ENCODE data around the gene CCDC24. TPM values are rescaled to one million over a fixed set of nuclear protein-coding genes. Genes with fewer than 3 reads are reported as not detected.

CCDC24 gene
- total RNA-seq, 1 experiment from 2014 or later, result 24.4 TPM

DNA sequence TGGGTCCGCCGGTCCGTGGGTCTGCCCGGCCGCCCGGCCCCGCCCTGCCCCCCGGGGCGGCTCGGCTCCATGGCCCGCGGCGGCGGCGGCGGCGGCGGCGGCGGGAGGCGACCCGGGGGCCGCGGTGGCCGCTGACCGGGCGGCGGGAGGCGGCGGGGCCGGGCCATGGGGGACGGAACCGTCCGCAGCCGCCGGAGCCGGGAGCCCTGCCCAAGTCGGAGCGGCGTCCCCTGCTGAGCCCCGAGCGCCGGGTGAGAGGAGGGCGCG is 12.2 kb upstream of the CCDC24 start:
- CTCF ChIA-PET, result no interaction called here
- Histone ChIP-seq H3K9me3 (ENCODE audit: control insufficient read depth, insufficient read depth, low read depth, low read length) (no peaks in the 10 kb centered on the region), H3K4me3 (ENCODE audit: low read depth in 2 of 2, low read length in 2 of 2) (peak overlapping the region; percentile 63 to 75), H3K27me3 (ENCODE audit: control insufficient read depth, insufficient read depth, low read length) (no peaks in the 10 kb centered on the region), H3K27ac (ENCODE audit: low read length) (no peak overlapping the region), H3K4me1 (ENCODE audit: control insufficient read depth, insufficient read depth, low read length) (peaks cover 35% of the 10 kb centered on the region), H3K36me3 (ENCODE audit: control insufficient read depth, insufficient read depth, low read length) (peaks cover 4% of the 10 kb centered on the region; the same call in 1 of the 2 replicates)
- BruUV-seq (replicated peaks), result no TSS peak
- ATAC-seq (peak; percentile 8), DNase-seq (ENCODE audit: low read depth, low spot score) (no peak)
- in situ Hi-C loops (cut with HindIII; ENCODE audit: low pct_unique_long_range_greater_than_20kb, low sequenced_read_pairs), result no loop called here
- TF ChIP-seq TCF7L2 (IDR thresholded peaks at IDR 0.05; ENCODE audit: low read depth, low read length), result no peak
- no peak for TF ChIP-seq SIN3A (IDR thresholded peaks at IDR 0.05; ENCODE audit: borderline replicate concordance, insufficient read depth, low read depth, low read length)
- TF ChIP-seq, protein P1, sequence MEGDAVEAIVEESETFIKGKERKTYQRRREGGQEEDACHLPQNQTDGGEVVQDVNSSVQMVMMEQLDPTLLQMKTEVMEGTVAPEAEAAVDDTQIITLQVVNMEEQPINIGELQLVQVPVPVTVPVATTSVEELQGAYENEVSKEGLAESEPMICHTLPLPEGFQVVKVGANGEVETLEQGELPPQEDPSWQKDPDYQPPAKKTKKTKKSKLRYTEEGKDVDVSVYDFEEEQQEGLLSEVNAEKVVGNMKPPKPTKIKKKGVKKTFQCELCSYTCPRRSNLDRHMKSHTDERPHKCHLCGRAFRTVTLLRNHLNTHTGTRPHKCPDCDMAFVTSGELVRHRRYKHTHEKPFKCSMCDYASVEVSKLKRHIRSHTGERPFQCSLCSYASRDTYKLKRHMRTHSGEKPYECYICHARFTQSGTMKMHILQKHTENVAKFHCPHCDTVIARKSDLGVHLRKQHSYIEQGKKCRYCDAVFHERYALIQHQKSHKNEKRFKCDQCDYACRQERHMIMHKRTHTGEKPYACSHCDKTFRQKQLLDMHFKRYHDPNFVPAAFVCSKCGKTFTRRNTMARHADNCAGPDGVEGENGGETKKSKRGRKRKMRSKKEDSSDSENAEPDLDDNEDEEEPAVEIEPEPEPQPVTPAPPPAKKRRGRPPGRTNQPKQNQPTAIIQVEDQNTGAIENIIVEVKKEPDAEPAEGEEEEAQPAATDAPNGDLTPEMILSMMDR (IDR thresholded peaks at IDR 0.05), result no peak
- no peak for TF ChIP-seq POLR2AphosphoS5 (IDR thresholded peaks at IDR 0.05; ENCODE audit: low read depth, low read length)
- TF ChIP-seq, protein P2, sequence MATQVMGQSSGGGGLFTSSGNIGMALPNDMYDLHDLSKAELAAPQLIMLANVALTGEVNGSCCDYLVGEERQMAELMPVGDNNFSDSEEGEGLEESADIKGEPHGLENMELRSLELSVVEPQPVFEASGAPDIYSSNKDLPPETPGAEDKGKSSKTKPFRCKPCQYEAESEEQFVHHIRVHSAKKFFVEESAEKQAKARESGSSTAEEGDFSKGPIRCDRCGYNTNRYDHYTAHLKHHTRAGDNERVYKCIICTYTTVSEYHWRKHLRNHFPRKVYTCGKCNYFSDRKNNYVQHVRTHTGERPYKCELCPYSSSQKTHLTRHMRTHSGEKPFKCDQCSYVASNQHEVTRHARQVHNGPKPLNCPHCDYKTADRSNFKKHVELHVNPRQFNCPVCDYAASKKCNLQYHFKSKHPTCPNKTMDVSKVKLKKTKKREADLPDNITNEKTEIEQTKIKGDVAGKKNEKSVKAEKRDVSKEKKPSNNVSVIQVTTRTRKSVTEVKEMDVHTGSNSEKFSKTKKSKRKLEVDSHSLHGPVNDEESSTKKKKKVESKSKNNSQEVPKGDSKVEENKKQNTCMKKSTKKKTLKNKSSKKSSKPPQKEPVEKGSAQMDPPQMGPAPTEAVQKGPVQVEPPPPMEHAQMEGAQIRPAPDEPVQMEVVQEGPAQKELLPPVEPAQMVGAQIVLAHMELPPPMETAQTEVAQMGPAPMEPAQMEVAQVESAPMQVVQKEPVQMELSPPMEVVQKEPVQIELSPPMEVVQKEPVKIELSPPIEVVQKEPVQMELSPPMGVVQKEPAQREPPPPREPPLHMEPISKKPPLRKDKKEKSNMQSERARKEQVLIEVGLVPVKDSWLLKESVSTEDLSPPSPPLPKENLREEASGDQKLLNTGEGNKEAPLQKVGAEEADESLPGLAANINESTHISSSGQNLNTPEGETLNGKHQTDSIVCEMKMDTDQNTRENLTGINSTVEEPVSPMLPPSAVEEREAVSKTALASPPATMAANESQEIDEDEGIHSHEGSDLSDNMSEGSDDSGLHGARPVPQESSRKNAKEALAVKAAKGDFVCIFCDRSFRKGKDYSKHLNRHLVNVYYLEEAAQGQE (IDR thresholded peaks at IDR 0.05; ENCODE audit: insufficient read depth in 1 of 2, low read depth in 2 of 2, low read length in 1 of 2), result no peak
- POLR2A ChIA-PET, result no interaction called here
- intact Hi-C loops (cut with micrococcal nuclease; ENCODE audit: unreplicated experiment), result no loop called here

GRCh38 chr1:43979528-43980254 is 11.7 kb upstream of the CCDC24 start:
- ChIA-PET CTCF (no interaction called here), POLR2A (no interaction called here)
- Histone ChIP-seq H3K4me1 (ENCODE audit: control insufficient read depth, insufficient read depth, low read length) (peaks cover 35% of the 10 kb centered on the region), H3K27me3 (ENCODE audit: control insufficient read depth, insufficient read depth, low read length) (no peaks in the 10 kb centered on the region), H3K9me3 (ENCODE audit: control insufficient read depth, insufficient read depth, low read depth, low read length) (no peaks in the 10 kb centered on the region), H3K4me3 (ENCODE audit: low read depth in 2 of 2, low read length in 2 of 2) (peak overlapping the region; percentile 63 to 75), H3K36me3 (ENCODE audit: control insufficient read depth, insufficient read depth, low read length) (peaks cover 4% of the 10 kb centered on the region; the same call in 1 of the 2 replicates), H3K27ac (ENCODE audit: low read length) (peak overlapping the region; percentile 89)
- in situ Hi-C loops (cut with HindIII; ENCODE audit: low pct_unique_long_range_greater_than_20kb, low sequenced_read_pairs) (no loop called here), intact Hi-C loops (cut with micrococcal nuclease; ENCODE audit: unreplicated experiment) (no loop called here)
- no TSS peak for BruUV-seq (replicated peaks)
- DNase-seq (ENCODE audit: low read depth, low spot score) (no peak), ATAC-seq (peak; percentile 20; the same call in 1 of the 2 replicates)
- TF ChIP-seq TCF7L2 (IDR thresholded peaks at IDR 0.05; ENCODE audit: low read depth, low read length), result no peak
- no peak for TF ChIP-seq POLR2AphosphoS5 (IDR thresholded peaks at IDR 0.05; ENCODE audit: low read depth, low read length)
- TF ChIP-seq, protein P2 (IDR thresholded peaks at IDR 0.05; ENCODE audit: insufficient read depth in 1 of 2, low read depth in 2 of 2, low read length in 1 of 2), result no peak
- TF ChIP-seq, protein P1 (IDR thresholded peaks at IDR 0.05), result no peak
- TF ChIP-seq SIN3A (IDR thresholded peaks at IDR 0.05; ENCODE audit: borderline replicate concordance, insufficient read depth, low read depth, low read length), result no peak

All from Panc1 (cell line).